NCI-H1105 (cell line): ENCODE data around the gene TMEM167B.
"Not testable (repeated sequence)": the region's sequence is repeated elsewhere in the genome, so short reads cannot be mapped to it uniquely, and the experiment has no call there.

ENCODE experiments used
- DNase-seq: peaks from one replicate; lab custom pipeline; 2025; lab: John Stamatoyannopoulos, UW

The TMEM167B gene

DNA sequence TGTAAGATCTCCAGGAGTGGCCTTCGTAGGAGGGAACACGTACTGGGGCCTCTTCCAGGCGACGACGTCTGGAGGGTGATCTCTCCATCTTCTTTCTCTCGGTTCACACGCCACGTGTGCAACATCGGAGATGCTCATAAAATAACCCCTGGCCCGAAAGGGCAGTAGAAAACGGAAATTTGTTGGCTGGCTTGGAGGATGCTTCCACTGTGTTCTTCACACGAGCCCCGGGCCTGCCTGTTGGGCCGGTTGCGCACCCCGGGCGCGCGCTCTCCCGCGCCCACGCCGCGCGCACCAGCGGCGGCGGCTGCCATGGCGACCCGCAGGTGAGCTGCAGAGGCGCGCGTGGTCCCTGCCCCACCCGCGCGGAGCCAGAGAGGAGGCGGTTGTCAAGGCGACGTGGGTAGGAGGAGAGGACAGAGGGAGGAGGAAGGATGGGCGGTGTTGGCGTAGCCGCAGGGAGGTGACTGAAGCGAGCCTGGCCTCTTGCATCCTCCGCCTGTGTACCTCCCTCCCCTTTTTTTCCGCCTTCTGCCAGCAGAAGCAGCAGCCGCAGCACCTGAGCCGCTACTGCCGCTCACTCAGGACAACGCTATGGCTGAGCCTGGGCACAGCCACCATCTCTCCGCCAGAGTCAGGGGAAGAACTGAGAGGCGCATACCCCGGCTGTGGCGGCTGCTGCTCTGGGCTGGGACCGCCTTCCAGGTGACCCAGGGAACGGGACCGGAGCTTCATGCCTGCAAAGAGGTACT lies 23.2 kb downstream of the TMEM167B start, which contains the start of gene ELAPOR1:
TSS of gene ELAPOR1 (plus strand) at position 526 of the 752 bp plus-strand sequence. CDS start at position 595, 69 bp downstream.
- peak; percentile 79 for DNase-seq

DNA sequence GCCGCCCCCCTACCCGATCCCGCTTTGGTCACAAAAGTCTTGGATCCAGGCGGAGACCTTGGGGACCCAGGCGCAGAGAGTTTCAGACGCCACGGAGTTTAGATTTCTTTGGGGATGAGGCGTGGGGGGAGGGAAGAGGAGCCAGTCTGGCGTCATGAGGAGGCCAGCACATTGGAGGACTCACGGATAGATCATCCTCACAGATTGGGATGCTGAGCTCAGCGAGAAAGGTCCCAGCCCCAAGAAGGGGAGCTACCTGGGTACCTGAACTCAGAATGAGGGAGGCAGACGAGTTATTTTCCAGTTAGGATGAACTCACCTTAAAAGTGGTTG lies 23.7 kb downstream of the TMEM167B start:
- peak; percentile 54 for DNase-seq

DNA sequence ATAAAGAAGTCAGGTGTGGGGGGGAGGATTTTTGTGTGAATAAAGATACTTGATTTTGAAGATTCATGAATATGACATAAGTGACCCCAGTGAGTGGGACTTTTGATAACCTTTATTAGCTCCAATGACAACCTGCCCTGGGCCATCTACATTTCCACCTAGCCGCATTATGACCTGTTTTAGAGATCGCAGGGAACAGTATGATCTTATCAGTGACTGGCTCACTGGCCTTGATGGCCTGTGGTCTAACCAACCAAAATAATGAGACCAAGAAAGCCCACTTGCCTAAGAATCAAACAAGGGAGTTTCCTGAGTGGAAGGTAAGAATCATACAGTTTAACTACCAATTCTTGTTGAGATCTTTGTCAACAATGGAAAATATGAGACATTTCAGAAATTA lies 25.1 kb downstream of the TMEM167B start:
- DNase-seq: no peak

DNA sequence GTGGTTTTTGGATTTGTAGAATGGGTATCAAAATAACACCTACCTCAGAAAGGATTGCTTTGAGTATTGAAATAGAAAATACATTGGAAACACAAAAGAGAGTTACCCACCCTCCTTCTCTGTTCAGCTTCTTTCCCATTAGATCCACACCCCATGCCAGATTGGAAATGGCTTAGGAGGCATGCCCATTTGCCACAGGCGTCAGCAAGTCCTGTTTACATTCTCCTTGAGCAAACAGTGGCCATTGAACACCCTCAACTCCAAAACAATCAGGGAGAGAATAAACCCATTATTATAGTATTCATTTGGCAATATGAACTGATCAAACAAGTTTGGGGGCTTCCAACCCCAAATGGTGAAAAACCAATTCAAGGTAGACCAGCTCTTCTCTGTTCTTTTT lies 25.7 kb downstream of the TMEM167B start:
- peak; percentile 81 for DNase-seq

DNA sequence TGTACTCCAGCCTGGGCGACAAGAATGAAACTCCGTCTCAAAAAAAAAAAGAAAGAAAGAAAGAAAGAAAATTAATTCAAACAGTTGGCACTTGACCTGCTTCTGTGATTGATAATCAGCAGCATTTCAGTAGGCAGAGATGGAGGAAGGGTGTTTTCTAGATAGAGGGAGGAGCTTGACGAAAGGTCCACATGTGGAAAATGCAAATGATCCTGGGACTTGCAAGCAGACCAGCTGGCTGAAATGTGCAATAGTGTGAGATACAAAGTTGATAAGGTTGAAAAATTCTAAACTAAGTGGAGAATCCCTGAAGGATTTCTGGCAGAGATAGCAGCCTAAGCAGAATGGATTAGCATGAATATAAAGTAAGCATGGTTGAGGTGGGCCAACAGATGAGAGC lies 27.5 kb downstream of the TMEM167B start:
- DNase-seq: no peak

DNA sequence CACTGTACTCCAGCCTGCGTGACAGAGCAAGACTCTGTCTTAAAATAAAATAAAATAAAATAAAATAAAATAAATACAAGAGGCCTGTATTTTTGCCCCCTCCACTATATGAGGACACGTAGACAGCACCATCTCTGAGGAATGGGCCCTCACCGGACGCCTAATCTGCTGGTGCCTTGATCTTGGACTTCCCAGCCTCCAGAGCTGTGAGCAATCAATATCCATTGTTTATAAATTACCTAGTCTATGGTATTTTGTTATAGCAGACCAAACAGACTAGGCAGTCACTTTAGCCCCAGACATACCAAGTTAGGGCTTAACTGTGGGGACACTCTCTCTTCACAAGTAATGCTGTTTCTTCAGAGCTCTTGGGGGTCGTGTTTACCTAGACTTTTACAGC lies 29.8 kb downstream of the TMEM167B start:
- no peak for DNase-seq

DNA sequence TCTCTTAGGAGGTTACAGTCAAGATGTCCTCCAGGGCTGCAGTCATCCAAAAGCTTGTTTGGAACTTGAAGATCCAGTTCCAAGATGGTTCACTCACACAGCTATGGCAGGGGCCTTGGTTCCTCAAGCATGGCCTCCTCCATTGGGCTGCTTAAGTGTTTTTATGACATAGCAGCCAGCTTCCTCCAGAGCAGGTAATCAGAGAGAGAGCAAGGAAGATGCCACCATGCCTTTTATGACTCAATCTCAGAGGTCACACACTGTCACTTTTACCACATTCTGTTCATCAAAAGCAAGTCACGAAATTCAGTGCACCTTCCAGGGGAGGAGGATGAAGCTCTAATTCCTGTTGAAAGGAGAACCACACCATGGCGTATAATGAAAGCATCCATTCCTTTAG lies 40.5 kb downstream of the TMEM167B start:
- DNase-seq: no peak

DNA sequence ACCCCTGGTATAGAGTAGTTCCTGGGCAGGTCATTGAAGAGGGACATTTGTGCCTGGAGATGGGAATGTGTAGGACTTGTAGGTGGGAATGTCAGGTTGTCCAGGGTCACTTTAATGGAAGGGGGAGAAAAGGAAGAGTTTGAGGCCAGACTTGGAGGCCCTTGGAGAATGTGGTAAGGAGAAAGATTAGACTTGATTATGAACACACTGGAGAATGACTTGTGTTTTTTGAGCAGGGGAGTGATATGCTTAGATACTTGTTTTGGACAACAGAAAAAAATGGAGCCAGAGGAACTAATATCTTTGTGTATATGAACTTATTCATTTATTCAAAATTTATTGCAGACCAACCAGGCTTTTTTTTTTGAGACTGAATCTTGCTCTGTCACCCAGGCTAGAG lies 41.2 kb downstream of the TMEM167B start:
- no peak for DNase-seq

DNA sequence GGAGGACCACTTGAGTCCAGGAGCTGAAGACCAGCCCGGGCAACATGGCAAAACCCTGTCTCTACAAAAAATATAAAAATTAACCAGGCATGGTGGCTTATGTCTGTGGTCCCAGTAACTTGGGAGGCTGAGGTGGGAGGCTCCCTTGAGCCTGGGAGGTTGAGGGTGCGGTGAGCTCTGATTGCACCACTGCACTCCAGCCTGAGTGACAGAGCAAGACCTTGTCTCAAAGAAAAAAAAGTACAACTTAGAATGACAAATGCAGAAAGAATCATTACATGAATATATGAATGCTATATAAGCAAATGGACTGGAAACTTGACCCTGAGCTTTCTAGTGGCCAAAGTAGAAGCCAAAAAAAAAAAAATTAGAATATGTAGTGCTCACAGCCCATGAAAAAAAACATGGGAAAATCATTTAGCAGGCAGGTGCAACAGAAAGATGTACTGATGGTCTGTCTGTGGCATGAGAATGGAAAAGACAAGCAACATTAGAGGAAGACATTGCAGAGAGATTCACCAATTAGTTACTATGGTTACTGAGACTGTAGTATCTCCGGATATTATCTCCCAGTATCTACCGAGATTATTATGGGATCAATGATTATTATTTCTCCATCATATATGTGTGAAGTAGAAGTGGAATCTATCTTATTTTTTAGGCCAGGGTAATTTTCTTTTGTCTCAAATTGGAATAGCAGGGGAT lies 42.6 kb downstream of the TMEM167B start:
- peak; percentile 15 for DNase-seq

DNA sequence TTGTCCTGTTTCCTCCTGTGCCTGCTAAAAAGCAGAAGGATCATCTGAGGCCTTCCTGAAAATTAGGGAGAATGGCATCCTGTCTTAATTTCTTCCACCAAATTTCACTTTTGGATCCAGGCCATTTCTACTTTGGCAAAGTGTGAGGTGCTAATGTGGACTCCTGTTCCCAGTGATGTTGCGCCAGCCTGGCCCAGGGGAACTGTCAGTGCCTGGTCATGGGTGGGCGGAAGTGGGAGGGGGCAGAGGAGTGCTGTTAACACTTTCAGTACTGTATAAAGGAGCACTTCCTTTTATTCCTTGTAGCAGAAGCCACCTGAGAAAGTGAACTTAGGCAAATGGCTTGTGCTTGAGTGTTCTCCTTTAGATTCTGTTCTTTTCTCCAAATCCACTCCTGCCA lies 43.3 kb downstream of the TMEM167B start:
- DNase-seq: peak; percentile 23

DNA sequence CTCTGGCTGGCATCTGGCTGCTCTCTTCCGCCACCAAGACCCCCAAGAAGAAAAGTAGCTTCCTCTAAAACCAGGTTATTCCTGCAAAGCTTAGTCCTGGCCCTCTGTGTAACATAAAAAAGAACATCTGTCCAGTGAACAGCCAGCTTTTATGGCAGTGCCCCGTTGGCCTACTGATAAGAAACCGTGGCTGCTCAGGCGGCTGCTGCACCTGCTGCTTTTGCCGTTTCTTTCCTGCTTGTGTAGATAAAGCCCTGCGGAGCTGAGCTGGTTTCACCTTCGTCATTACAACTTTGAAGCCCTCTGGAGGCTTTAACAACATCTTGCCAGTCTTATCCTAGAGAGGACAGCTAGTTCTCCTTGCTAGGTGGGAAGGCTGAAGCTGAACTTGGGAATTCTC lies 43.9 kb downstream of the TMEM167B start:
- peak; percentile 18 for DNase-seq

DNA sequence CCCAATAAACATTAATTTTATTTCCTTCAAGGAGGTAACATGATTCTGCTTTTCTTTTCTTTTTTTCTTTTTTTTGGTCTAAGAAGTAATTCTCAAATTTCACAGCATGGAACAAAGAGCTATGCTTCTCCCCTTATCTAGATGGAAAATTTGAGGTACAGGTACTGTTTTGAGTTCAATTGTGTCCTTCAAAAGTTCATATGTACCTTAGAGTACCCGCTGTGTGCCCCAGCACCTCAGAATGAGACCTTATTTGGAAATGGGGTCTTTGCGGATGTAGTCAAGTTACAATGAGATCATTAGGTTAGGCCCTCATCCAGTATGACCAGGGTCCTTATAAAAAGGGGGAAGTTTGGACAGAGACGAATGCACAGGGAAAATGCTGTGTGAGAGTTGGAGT lies 45.4 kb downstream of the TMEM167B start:
- DNase-seq: no peak

DNA sequence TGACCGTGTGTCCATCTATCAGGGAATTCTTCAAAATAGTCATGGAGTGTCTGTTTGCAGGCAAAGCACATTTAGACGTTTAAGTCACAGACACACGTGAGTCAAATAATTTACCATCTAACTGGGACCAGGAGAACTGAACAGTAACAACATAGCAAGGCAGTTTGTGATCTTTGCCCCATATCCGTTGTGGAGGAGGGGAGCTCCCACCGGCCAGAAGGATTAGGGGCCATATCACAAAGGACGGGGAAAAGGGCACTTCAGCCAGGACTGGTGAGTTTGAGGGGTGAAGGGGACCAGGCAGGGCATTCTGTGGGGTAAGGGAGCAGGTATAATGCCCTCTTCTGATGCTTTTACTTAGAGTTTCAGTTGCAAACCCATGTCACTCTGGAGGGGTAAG lies 46.2 kb downstream of the TMEM167B start:
- no peak for DNase-seq

DNA sequence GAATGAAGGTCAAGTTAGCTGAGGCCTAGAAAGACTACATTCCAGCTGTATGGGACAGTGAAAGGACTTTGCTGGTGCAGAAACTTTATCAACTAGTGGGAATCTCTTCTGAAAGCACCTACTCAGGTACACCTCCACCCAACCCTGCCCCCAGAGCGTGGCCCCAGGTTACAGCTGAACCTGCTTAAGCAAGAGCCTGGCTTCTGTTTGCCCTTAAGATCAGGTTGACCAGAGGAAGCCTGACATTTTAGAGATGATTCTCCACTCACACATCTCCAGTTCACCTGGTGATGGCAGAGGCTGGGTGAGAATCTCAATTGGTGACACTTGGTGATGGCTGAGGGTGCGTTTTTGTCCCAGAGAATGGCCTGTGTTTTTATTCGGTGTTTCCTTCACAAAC lies 47.4 kb downstream of the TMEM167B start:
- no peak for DNase-seq

DNA sequence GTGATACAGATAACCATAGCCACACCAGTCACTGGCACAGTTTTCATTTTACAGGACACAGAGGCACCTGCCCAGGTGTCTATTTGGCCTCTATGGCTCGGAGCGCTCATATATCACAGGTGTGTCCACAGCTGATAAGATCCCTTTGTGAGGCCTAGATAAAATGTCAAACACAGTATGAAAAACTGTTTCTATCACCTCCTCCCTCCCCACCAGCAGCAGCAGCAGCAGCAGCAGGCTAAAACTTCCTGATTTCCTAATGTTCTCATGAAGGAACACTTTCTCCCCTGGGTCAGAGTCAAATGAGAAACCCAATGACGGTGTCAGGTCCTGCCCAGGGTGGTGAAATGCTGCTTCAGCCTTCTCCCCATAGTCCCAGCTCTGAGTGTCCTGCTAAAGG lies 47.8 kb downstream of the TMEM167B start:
- DNase-seq: no peak

DNA sequence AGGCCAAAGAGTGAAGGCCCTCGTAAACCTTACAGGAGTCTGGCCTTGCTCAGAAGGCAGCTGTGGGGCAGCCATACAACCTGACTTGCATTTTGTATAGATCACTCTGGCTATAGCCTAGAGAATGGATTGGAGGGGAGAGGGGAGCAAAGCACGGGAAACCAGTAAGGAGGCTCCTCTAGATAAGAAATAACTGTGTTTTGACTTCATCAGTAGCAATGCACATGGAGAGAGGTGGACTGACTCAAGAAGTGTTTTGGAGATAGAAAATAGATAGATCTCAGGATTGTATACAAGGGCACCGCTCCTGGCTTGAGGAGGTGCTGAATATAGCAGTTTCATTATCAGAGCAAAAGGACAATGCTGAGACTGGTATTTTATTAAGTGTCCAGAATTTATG lies 49.8 kb downstream of the TMEM167B start:
- DNase-seq: no peak

DNA sequence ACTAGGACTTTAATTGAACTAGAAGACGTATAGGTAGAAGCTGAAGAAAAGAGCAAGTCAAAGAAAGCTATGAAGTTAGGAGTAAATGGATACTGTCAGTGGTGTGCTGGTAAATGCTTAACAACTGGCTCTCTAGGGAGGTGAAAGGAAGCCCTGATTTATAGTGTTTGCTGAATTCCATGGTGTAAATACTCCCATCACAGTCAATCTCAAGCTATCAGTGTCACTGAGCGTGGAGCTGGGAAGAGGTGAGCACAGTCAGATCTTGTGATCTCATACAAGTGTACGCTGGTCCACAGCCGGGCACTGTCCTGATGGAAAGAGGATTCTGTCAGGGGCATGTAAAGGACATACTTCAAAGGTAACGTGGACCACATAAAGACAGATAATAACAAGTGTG lies 51.7 kb downstream of the TMEM167B start:
- no peak for DNase-seq

DNA sequence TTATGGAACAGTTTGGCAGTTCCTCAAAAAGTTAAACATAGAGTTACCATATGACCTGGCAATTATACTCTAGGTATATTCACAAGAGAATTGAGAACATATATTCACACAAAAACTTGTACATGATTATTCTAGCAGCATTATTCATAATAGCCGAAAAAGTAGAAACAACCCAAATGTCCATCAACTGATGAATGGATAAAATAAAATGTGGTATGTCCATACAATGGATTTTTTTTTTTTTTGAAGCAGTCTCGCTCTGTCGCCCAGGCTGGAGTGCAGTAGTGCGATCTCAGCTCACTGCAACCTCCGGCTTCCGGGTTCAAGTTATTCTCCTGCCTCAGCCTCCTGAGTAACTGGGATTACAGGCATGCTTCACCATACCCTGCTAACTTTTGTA lies 52.2 kb downstream of the TMEM167B start:
- DNase-seq: not testable (repeated sequence)
